GM20000 (cell line): ENCODE measurements around the gene CD99.

ENCODE experiments used
- DNase-seq: peaks from one replicate; pipeline ENCODE4 v3.0.0; 2012; ENCODE audit warnings: low spot score
- CTCF ChIP-seq: IDR thresholded peaks from 2 replicates; pipeline ENCODE4 v1.5.1; 2012; ENCODE audit warnings: mild to moderate bottlenecking, control low read depth; ENCODE audit errors: extremely low read depth, missing control alignments

Gene CD99

GRCh38 chrX:2684256-2684655 is 6.8 kb upstream of the CD99 start:
- DNase-seq: no peak
- no peak for TF ChIP-seq CTCF

- no peak for DNase-seq
- no peak for TF ChIP-seq CTCF
Measured at GRCh38 chrX:2685886-2686285, 5.2 kb upstream of the CD99 start.

- TF ChIP-seq CTCF: no peak
- DNase-seq: peak; percentile 46
Measured at GRCh38 chrX:2689773-2690666, 1.1 kb upstream of the CD99 start.

GRCh38 chrX:2691543-2692220 is 587 bp downstream of the CD99 start:
- no peak for TF ChIP-seq CTCF
- peak; percentile 38 for DNase-seq

- DNase-seq: peak; percentile 30
- no peak for TF ChIP-seq CTCF
Measured at GRCh38 chrX:2692221-2693112, 1.4 kb downstream of the CD99 start.

- DNase-seq: no peak
- no peak for TF ChIP-seq CTCF
Measured at GRCh38 chrX:2693113-2694002, 2.3 kb downstream of the CD99 start.
